NCI-H146 treated with DMSO at 0.1 percent for 48 hours (cell line): Measurements from ENCODE around the gene FKTN.

Experiments
- DNase-seq: peaks from one replicate; lab custom pipeline; 2025; ENCODE audit not compliant: unreplicated experiment; lab: John Stamatoyannopoulos, UW

The FKTN gene

GRCh38 chr9:105632807-105633206 is 74.9 kb downstream of the FKTN start:
- no peak for DNase-seq

DNA sequence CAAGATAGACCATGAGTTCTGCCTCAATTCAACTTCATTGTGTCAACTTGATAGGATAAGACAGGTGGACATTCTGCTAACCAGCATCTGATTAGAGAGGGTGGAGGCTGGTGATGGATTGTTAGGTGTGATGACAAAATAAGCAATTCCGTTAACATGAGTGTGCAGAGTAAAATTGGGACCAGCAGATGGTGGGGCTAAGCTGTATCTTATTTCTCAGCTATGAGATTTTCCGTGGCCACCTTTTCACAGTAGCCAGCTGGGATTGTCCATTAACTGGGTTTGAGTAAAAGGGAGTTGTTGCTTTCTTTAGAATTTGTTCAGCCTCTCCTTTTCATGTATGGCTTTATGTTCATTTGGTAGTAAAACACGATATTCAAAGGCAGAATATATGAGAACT is 75.5 kb downstream of the FKTN start:
- DNase-seq = no peak

DNA sequence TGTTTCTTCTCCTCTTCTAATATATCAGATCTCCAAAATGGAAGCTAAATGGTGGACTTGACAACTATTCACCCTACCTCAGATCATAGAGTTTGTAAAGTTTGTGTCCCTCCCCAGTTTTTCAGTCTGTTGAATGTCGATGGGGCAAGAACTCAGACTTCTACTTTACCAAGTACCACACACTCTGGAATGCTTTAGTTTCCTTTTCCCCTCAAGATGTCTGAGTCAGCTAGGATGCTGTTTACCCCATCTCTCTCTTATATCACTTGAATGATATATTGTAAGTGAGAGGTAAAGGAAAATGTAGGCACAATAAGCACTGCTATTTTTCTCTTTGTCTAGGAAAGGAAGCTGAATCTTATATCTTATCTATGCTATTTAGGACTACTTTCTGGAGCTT is 78.4 kb downstream of the FKTN start:
- no peak for DNase-seq

GRCh38 chr9:105637787-105638395 is 80.0 kb downstream of the FKTN start:
- no peak for DNase-seq

DNA sequence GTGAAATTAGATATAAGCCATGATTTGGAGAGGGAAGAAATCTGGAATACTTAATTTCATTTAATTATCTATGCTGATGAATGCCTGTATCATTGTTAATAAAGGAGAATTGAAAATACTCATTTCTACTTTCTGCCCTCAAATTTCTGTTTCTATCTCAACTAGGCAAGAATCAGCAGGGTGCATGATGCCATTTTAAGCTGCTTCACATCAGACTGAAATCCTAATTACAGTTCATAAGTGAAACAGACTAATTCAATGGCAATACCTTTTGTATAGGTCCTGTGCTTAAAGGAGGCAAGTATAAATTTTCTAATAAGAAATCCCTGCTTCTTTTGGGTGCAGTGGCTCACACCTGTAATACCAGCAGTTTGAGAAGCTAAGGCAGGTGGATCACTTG is 82.0 kb downstream of the FKTN start:
- no peak for DNase-seq

GRCh38 chr9:105643795-105644194 is 85.9 kb downstream of the FKTN start:
- no peak for DNase-seq

- no peak for DNase-seq
Measured at GRCh38 chr9:105646879-105647594, 89.1 kb downstream of the FKTN start.

GRCh38 chr9:105647595-105648349 is 89.8 kb downstream of the FKTN start:
- peak; percentile 49 for DNase-seq

- DNase-seq = peak; percentile 59
Measured at GRCh38 chr9:105651806-105652205, 93.9 kb downstream of the FKTN start.

DNA sequence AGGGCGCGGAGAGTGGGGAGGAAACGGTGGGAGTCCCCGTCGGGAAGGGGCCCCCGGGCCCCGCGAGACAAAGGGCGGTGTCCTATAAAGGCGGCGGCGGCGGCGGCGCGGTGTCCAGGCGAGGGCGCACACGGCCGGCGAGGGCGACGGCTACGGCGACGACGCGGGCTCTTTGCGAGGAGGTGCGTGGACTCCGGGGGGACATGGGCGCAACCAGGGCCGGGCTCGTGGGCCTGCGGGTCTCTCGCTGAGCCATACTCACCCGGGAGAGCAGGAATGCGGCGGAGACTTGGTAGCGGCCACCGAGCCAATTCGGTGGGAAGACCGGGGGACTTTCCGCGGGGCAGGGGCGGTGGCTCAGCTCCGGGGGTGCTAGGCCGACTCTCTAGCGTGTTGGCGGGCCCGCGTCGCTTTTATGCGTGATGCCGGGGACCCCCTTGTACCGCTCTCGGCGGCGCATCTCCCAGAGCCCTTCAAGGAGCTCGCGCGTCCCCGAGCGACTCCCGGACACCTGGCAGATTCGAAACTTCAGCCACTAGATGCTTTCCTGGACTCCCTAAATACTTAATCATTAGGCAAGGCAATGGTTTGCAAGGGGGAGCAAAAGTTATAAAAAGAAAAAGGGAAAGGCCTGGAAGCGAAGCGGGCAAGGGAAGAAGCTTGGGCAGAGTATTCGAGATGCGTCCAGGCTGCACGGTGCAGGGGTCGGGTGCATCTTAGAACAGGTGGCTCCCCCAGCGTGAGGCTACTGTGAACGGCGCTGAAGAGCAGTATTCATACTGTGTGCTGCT is 98.4 kb downstream of the FKTN start:
- DNase-seq = no peak

DNA sequence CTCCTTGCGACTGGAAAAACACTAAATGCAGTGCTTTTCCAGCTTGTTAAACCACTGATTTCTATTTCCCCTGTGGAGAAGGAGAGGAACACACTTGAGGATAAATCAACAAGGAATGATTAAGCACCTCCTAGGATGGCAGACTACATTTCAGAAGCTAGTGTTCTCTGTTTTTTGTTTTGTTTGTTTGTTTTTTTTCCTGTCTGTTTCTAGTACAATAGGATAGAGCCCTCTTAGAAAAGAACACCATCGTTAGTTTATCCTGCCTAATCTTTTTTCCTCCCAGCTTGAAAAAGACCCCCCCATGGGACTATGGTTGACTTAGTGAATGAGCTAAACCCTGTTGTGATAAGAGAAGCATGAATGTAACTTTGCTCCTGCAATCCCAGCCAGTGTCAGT is 100.4 kb downstream of the FKTN start:
- DNase-seq = no peak

DNA sequence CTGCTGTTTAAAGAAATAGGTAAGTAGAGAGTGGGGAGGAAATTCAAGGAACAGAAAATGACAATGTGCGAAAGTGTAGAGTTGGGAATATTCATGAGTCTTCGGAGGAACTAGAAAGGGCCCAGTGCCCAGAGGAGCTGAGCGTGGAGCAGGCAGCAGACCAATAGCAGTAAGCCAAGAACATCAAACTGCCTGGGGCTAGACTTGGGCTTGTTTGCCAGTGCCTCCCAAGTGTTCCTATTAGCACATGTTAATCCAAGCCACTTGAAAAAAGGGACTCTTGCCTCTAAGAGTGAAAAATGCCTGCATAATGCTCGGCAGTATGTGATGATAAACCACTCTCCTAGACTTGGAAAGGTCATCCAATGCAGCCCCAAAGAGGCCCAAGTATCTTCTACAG is 103.1 kb downstream of the FKTN start:
- no peak for DNase-seq

DNA sequence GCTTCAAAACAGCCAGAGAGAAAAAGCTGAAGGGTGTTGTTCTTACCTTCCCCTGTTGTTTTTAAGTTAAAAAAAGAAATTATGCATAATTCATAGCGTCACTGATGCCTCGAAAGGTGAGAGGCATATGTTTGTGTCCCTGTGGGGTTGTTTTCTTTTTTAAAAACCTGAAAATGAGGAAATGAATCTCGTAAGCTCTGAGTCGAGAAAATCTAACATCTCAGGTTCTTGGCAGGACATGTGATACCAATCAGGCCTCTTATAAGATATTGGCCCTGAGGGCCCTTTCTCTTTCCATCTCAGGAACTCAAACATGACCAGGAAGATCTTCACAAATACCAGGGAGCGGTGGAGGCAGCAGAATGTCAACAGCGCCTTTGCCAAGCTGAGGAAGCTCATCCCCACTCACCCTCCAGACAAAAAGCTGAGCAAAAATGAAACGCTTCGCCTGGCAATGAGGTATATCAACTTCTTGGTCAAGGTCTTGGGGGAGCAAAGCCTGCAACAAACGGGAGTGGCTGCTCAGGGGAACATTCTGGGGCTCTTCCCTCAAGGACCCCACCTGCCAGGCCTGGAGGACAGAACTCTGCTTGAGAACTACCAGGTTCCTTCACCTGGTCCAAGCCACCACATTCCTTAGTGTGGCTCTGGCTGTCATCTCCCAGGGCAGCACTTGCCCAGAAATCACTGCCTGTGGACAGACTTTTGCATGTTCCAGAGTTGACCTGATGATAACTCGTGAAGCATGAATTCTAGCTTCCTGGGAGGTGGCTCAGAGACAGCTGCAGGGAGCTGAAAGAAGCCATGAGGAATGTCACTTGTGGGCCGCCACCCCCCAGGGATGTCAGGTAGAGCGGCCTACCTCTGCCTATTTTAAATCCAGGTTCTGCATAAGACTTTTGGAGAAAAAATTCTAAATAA is 104.5 kb downstream of the FKTN start, which contains the start of gene TAL2:
Gene TAL2, plus strand, starts transcription at position 274 of the 921 bp plus-strand sequence. Its CDS starts 40 bp downstream, at position 314.
- no peak for DNase-seq

DNA sequence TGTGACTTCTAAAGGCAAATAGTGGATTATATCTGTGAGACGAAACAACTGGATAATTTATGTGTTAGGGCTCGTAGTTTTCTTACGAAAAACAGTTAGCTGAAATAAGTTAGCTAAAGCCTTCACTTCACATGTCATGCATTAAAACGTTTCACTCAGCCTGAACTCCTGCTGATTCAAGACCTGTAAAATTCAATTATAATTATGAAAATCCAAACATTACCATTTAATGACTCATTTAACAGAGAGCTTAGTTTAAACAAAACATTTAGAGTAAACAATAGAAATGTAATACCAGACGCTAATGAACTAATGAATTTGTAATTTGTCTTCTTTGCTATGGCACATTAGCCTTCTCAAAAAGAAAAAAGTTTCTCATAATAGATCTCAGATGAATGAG is 106.0 kb downstream of the FKTN start:
- DNase-seq = no peak

DNA sequence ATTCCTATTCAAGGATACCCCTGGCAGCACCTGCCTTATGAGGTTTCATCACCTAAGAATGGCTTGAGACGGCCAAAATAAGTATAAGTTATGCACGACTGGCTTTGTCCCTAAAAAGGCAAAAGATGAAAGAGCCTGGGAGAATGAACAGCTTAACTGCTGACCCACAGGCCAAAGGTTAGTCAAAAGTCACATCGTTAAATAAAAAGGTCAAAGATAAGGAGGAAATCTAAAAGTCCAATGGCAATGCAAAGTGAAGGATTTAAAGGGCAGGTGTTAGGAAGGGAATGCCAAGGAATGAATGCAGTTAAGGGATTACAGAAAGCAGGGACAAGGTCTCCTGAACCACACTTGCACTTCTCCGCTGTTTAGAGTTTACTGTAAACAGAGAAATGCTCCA is 109.9 kb downstream of the FKTN start:
- DNase-seq = no peak

DNA sequence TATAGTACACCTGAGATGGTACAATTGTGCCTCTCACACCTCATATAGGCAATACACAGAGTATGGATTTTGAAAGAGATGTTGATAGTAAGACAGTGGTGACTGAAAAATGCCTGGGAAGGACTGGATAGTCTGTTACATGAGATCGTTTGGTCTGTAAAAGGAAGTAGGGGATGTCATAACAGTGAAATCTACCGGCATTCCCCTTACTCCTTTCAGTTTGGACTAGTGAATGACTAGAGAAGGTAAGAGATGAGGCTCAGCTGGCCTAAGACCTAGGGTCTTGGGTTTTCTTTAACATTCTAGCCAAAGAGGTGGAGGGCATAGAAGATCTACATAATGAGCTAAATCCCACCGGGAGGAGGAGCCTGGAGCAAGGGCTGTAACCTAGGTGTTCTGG is 112.4 kb downstream of the FKTN start:
- DNase-seq = no peak

GRCh38 chr9:105670775-105671174 is 112.8 kb downstream of the FKTN start:
- DNase-seq = no peak

DNA sequence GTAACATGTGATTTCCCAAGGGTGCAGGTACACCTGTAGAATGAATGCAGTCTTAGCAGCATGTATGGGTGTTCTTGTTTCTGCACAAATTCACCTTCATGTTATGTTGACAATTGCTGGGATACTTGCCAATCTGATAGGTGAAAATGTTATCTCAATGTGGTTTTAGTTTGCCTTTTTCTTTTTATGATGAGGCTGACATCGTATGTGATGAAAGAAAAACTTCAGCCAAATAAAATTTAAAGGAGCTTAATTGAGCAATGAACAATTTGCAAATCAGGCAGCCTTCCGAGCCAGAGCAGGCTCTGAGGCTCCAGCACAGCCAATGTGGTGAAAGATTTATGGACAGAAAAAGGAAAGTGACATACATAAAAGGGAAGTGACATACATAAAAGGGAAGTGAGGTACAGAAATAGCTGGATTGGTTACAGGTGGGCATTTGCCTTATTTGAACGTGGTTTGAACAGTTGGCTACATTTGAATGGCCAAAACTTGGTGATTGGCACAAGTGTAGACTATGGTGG is 114.8 kb downstream of the FKTN start:
- no peak for DNase-seq

DNA sequence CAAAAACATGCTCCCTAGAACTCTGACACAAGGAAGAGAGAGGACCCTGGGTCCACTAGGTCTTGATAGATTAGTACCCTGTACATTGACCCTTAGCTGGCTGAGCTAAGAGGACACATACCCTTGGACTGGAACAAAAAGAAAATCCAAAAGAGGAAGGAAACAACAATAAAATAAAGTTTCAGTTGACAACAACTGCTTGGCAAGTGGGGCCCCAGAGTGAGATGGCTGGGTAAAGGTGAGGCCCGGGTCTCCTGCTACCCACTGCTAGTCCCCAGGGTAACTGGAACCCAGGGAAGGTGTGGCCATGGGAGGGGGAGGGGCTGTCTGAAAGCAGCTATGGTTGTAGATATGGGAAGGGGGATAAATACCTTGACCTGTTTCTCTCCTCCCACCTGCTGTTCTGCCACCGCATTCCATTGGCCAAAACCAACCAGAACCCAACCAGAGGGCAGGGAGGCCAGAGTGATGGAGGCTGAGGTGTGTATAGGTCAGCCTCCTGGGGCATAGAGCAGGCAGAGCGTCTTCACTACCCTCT is 116.0 kb downstream of the FKTN start:
- DNase-seq = no peak
